ENCODE results near the gene CLEC20A.

DNA sequence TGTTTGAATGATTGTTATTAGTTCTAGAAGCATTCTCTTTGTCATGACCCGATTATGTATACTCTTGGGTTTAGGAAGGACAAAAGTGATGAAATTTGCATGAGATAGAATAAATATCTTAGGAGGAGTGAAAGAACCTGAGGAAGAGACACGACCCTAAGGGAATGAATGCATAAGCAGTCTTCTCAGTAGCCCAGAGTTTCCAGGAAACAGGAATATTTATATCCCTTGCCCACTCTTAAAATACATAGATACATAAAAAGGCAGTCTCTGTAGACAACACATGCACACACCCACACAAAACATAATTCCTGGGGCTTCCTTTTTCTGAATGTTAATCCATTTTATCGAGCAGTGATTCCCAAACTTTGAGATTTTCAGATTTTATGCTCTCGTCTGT is 19.4 kb downstream of the CLEC20A start:
- TF ChIP-seq, protein P1, sequence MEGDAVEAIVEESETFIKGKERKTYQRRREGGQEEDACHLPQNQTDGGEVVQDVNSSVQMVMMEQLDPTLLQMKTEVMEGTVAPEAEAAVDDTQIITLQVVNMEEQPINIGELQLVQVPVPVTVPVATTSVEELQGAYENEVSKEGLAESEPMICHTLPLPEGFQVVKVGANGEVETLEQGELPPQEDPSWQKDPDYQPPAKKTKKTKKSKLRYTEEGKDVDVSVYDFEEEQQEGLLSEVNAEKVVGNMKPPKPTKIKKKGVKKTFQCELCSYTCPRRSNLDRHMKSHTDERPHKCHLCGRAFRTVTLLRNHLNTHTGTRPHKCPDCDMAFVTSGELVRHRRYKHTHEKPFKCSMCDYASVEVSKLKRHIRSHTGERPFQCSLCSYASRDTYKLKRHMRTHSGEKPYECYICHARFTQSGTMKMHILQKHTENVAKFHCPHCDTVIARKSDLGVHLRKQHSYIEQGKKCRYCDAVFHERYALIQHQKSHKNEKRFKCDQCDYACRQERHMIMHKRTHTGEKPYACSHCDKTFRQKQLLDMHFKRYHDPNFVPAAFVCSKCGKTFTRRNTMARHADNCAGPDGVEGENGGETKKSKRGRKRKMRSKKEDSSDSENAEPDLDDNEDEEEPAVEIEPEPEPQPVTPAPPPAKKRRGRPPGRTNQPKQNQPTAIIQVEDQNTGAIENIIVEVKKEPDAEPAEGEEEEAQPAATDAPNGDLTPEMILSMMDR (IDR thresholded peaks at IDR 0.05) = no peak
- TF ChIP-seq POLR2A (IDR thresholded peaks at IDR 0.05) (no peak), POLR2AphosphoS5 (IDR thresholded peaks at IDR 0.05; ENCODE audit: insufficient read depth in 1 of 2, low read depth in 1 of 2) (no peak)
